ENCODE measurements around the gene HPSE. TPM values are rescaled to one million over a fixed set of nuclear protein-coding genes. Genes with fewer than 3 reads are reported as not detected.

HPSE gene
- total and polyA plus RNA-seq, 2 experiments from 2014 or later = 0.06 TPM; not detected in 1

GRCh38 chr4:83353516-83353915 lies 18.9 kb upstream of the HPSE start:
- Histone ChIP-seq H3K4me1 (ENCODE audit: low read depth) (no peaks in the 10 kb centered on the region), H3K9me3 (ENCODE audit: low read depth) (no peaks in the 10 kb centered on the region), H3K27me3 (no peaks in the 10 kb centered on the region), H3K27ac (no peak overlapping the region), H3K4me3 (no peak overlapping the region), H3K36me3 (no peaks in the 10 kb centered on the region)
- no peak for DNase-seq (ENCODE audit: low read depth in 1 of 2, low spot score in 1 of 2)
- TF ChIP-seq, protein P1, sequence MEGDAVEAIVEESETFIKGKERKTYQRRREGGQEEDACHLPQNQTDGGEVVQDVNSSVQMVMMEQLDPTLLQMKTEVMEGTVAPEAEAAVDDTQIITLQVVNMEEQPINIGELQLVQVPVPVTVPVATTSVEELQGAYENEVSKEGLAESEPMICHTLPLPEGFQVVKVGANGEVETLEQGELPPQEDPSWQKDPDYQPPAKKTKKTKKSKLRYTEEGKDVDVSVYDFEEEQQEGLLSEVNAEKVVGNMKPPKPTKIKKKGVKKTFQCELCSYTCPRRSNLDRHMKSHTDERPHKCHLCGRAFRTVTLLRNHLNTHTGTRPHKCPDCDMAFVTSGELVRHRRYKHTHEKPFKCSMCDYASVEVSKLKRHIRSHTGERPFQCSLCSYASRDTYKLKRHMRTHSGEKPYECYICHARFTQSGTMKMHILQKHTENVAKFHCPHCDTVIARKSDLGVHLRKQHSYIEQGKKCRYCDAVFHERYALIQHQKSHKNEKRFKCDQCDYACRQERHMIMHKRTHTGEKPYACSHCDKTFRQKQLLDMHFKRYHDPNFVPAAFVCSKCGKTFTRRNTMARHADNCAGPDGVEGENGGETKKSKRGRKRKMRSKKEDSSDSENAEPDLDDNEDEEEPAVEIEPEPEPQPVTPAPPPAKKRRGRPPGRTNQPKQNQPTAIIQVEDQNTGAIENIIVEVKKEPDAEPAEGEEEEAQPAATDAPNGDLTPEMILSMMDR (IDR thresholded peaks at IDR 0.05; ENCODE audit: low read depth, low read length) = no peak

DNA sequence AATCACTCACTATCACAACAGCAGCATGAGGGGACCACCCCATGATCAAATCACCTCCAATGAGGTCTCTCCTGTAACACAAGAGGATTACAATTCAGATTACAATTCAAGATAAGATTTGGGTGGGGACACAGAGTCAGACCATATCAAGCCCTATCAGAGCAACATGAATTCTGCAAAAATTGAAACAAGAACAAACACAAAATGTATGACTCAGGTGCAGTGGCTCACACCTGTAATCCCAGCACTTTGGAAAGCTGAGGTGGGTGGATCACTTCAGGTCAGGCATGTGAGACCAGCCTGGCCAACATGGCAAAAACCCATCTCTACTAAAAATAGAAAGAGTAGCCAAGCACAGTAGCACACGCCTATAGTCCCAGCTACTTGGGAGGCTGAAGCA lies 13.4 kb upstream of the HPSE start:
- Histone ChIP-seq H3K9me3 (ENCODE audit: low read depth) (no peaks in the 10 kb centered on the region), H3K27ac (no peak overlapping the region), H3K36me3 (no peaks in the 10 kb centered on the region), H3K4me3 (no peak overlapping the region), H3K4me1 (ENCODE audit: low read depth) (no peaks in the 10 kb centered on the region), H3K27me3 (no peaks in the 10 kb centered on the region)
- TF ChIP-seq, protein P1 (IDR thresholded peaks at IDR 0.05; ENCODE audit: low read depth, low read length) = no peak
- no peak for DNase-seq (ENCODE audit: low read depth in 1 of 2, low spot score in 1 of 2)

DNA sequence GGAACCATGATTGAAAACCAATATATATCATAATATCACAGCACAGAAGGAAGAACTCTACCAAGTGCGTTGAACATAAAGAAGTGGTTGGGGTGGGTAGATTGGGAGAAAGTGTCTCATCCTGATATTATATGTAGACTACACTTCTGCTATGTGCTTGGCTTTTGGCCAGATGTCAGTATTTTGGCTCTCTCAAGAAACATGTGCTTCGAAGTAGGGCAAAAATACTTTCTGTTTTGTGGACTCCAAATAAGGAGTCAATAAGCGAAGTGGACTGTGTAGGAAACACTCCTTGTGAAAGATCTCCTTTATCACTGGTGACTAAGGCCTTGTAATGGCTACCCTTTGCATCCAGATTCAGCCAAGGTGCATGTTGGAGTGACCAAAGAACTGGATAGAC lies 7.8 kb upstream of the HPSE start:
- peak in 1 of 2 donors; percentile 59 for DNase-seq (ENCODE audit: low read depth in 1 of 2, low spot score in 1 of 2)
- no peaks in the 10 kb centered on the region for H3K36me3 ChIP-seq
- TF ChIP-seq, protein P1 (IDR thresholded peaks at IDR 0.05; ENCODE audit: low read depth, low read length) = no peak

GRCh38 chr4:83340692-83341343 lies 6.2 kb upstream of the HPSE start:
- TF ChIP-seq, protein P1 (IDR thresholded peaks at IDR 0.05; ENCODE audit: low read depth, low read length) = no peak
- H3K9me3 ChIP-seq (ENCODE audit: low read depth) = no peaks in the 10 kb centered on the region

More for the DNA sequence above, 7.8 kb upstream of the HPSE start:
- Histone ChIP-seq H3K4me1 (ENCODE audit: low read depth) (no peaks in the 10 kb centered on the region), H3K27me3 (no peaks in the 10 kb centered on the region), H3K27ac (no peak overlapping the region), H3K4me3 (no peak overlapping the region), H3K9me3 (ENCODE audit: low read depth) (no peaks in the 10 kb centered on the region)

DNA sequence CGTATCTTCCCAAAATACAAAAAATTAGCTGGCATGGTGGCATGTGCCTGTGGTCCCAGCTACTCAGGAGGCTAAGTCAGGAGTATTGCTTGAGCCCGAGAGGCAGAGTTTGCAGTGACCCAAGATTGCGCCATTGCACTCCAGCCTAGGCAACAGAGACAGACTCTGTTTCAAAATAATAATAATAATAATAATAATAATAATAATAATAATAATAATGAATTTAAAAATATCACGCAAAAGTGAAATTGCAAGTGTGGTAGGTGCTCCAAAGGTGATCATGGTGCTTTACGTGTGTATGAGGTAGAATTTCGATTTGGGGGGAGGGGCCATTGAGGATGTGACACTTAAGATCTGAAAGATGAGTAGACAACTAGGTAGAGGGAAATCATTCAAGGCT lies 4.9 kb upstream of the HPSE start:
- DNase-seq (ENCODE audit: low read depth in 1 of 2, low spot score in 1 of 2) = no peak
- TF ChIP-seq, protein P1 (IDR thresholded peaks at IDR 0.05; ENCODE audit: low read depth, low read length) = no peak
- H3K27ac ChIP-seq = no peak overlapping the region
- H3K9me3 ChIP-seq (ENCODE audit: low read depth) = no peaks in the 10 kb centered on the region
- H3K36me3 ChIP-seq = no peaks in the 10 kb centered on the region
- H3K27me3 ChIP-seq = peaks cover 26% of the 10 kb centered on the region
- no peak overlapping the region for H3K4me3 ChIP-seq
- no peaks in the 10 kb centered on the region for H3K4me1 ChIP-seq (ENCODE audit: low read depth)

More at GRCh38 chr4:83340692-83341343, 6.2 kb upstream of the HPSE start:
- Histone ChIP-seq H3K4me1 (ENCODE audit: low read depth) (no peaks in the 10 kb centered on the region), H3K27me3 (peaks cover 14% of the 10 kb centered on the region), H3K36me3 (no peaks in the 10 kb centered on the region), H3K4me3 (no peak overlapping the region), H3K27ac (no peak overlapping the region)
- no peak for DNase-seq (ENCODE audit: low read depth in 1 of 2, low spot score in 1 of 2)

Data from cardiac muscle cell (in vitro differentiated cells and primary cell).